Activated naive CD4-positive, alpha-beta T cell treated with Interleukin-2 at 50 U/mL for 16 hours (primary cell): ENCODE measurements around the gene WWOX.

Source experiments
- DNase-seq: peaks from one replicate; pipeline ENCODE4 v3.0.0-alpha.2; 2020

The WWOX gene

DNA sequence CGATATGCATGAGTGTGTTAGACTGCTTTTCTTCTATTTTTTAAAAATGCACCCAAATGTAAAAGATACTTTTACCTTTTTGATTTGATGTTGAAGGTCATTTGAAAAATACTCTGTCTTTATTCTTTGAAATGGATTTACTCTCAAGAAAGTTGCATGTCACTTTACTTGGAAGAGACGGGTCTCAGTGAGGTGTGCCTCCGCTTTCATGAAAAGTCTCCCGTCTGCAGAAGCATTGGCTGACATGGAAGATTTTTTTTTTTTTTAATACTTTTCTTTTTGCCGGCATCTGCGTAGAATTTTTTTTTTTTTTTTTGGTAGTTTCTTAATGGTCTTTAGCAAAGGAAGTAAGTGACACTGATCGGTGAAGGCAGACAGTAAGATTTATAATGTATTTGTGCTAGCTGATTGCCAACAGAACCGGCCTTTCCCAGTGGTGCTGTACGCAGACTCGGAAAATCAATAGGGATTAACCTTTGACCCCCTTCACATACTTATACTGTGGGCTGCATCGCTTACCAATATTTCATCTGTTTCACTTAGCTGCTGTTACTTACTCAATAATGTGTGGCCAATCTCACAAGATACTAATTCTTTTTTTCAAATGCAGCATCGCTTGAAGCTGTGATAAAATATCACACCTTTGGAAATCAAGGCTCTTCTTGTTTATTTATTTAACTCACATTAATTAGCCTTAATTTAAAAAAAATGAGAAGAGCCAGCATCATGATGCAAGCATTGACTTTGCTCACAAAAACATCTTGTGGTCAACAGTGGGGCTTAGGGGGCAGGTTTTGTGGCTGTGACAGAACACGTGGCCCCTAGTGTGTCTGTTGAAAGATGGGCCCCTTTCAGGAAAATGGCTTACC is 383.9 kb downstream of the WWOX start:
- no peak for DNase-seq

GRCh38 chr16:78484509-78485058 is 385.1 kb downstream of the WWOX start:
- DNase-seq = no peak

GRCh38 chr16:78485188-78485916 is 385.9 kb downstream of the WWOX start:
- no peak for DNase-seq

- no peak for DNase-seq
These were observed 386.4 kb downstream of the WWOX start for GRCh38 chr16:78485917-78486257.

DNA sequence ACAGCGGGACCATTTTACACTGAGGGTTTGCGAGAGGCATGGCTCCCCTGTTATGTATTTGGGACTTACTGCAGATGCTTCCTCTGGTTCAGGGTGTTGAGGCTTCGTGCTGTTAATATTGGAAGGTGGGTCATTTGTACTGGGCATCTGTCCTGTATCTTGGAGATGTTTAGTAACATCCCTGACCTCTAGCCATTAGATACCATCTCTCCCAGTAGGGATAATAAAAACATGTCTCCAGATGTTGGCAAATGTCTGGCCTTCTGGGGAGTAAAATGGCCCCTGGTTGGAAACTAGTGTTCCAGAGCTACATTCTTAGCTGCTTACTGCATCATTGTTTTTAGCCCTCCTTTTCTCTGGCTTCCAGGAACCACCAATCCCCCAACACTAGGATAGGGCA is 388.0 kb downstream of the WWOX start:
- no peak for DNase-seq

DNA sequence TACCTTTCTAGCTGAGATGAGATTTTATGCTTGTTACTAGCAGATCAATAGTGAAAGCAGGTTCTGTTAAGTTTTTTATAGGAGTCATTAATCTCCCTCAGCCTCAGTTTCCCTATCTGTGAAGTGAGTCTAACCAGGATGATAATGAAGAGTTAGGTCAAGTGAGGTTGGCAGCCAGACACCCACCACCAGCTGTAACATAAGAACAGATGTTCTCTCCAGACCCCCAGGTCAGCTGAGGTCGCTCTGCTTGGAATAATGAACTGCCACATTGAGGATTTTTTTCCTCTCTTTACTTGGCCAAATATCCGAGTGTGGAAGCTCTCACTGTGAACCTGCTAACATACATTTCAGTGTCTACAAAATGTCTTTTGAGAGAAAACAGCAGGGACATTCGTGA is 389.6 kb downstream of the WWOX start:
- no peak for DNase-seq

DNA sequence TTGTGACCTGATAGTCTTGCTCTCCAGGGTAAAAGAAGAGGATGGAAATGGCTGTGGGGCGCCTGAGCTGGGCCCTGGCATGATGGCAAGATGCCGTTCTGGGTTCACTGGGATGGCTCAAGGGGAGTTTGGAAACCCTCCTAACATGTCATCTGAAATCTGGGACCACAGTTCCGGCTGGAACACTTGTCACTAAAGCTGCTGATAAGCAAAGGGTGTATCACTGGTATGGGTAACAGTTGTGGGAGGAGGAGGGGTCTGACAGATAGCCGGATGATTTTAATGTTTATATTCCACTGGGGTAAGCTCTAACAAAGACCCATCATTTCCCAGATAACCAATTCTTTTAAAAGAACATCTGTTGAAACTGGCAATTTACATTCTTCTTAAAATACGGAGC is 390.2 kb downstream of the WWOX start:
- DNase-seq = no peak

GRCh38 chr16:78490431-78490830 is 391.0 kb downstream of the WWOX start:
- no peak for DNase-seq

DNA sequence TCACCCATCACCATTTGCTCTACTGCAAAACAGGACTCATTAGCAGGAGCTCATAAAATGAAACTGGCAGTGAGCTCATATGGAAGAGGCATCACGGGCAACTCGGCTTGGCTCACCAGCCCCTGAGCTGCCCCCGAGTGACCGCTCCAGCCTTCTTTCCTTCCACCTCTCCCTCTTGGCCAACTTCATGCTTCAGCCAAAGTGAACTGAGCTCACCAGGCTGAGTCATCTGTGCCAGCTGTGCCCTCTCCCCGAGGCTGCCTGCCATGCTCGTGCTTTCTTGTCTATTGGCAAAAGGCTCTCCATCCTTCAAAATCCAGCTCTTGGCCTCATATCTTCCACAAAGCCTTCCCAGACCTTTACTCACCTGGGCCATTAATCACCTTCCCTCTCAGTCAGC is 391.4 kb downstream of the WWOX start:
- DNase-seq = no peak

DNA sequence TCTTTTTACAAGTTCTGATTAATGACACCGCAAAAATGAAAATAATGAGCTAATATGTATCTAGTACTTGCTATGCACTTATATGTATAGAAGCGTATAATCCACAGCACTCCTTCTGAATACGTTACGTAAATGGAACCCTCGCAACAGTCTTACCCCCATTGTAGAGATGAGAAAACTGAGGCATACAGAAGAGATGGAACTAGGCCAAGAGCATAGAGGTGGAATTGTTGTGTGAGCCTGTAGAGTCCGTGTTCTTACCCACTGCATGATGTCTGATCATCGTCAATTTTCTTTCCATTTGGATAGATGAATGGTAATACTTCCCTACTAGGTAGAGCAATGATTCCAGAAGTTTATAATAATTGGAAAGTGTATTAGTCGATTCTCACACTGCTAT is 394.1 kb downstream of the WWOX start:
- DNase-seq = no peak

DNA sequence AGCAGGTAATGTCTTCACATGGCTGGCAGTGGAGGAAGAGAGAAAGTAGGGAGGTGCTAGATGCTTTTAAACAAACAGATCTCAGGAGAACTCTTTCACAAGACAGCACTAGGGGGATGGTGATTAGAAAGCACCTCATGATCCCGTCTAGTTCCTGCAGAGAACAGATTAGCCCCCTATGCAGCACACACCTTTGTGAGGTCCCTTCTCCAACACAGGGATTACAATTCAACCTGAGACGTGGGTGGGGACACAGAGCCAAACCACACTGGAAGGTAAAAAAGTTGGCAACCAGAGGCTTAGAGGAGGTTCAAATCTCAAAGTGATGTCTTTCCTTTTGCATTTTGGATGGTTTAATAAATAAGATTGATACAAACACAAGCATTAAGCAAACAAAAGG is 394.7 kb downstream of the WWOX start:
- DNase-seq = no peak

DNA sequence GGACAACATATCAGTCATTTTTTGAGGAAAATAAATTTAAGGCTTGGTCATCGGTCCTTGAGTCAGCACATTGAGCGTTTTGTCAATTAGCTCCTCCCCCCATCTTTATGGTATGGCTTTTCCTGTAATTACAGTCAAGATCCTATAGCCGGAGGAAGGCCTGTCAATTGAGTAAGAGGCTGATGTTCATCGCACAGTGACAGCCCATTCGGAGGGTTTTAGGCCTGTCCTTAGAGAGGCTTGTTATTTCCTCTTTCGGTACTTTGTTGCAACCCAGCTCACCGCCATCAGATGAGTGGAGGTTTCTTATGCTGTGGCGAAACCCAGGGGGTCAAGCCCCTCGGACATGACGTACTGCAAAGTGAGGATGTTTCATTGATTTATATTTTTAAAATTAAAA is 395.2 kb downstream of the WWOX start:
- DNase-seq = no peak

- no peak for DNase-seq
These were observed 396.7 kb downstream of the WWOX start for GRCh38 chr16:78496189-78496588.

DNA sequence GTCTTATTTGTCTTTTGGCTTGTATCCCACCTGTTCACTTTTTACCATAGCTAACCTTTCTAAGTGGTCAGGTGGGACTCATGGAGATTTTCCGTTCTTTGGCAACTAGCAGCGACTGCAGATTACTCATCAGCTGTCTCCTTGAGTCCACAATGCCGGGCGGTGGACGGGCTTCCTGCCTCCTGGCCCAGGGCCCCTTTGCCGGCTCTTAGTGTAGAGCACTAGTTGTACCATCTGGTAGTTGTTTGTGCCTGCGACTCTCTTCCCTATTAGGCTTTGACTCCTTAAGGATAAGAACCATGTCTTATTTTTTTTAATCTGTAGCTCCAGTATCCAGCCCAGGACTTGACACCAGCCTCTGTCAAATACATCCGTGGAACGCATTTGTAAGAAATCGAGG is 399.9 kb downstream of the WWOX start:
- no peak for DNase-seq

- DNase-seq = no peak
These were observed 401.3 kb downstream of the WWOX start for GRCh38 chr16:78500659-78501270.

- DNase-seq = no peak
These were observed 402.3 kb downstream of the WWOX start for GRCh38 chr16:78501744-78502143.

- no peak for DNase-seq
These were observed 403.4 kb downstream of the WWOX start for GRCh38 chr16:78502812-78503350.

GRCh38 chr16:78503602-78504001 is 404.1 kb downstream of the WWOX start:
- peak; percentile 28 for DNase-seq

DNA sequence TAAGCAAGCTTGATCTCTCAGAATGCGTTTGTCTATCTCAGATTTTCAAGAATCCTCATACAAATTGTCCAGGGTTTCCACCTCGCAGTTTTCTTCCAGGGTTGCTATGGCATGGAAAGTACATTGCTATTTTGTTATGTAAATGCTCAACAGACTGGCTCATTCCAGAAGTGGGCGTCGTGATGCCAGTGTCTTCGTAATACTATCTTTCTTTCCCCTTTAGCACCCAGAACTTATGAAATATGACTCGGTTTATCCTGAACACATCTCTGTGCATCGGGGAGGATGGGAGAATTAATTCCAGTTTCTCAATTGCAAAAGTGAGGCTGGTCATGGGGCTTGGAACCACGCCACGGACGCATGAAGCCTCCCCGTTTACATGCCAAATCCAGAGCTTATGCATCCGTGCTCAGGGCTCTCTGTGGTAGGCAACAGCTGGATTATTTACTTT is 405.0 kb downstream of the WWOX start:
- no peak for DNase-seq

DNA sequence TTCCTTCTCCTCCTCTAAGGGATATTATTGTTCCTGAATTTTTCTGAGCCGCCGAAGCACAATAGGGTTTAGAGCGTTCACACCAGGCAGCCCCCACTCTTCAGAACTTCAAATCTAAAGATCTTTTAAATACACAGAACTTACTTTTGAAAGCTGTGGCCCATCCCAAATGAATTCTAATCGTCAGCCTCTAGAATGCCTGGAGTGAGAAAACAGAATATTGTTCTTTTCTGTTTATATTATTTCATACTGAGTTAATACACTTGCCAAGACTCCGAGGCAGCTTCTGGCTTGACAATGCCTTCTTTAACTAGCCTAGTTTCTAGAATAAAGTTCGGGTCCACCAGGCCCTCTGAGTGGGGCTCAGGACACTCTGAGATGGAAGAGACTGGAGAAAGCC is 405.6 kb downstream of the WWOX start:
- DNase-seq = no peak

DNA sequence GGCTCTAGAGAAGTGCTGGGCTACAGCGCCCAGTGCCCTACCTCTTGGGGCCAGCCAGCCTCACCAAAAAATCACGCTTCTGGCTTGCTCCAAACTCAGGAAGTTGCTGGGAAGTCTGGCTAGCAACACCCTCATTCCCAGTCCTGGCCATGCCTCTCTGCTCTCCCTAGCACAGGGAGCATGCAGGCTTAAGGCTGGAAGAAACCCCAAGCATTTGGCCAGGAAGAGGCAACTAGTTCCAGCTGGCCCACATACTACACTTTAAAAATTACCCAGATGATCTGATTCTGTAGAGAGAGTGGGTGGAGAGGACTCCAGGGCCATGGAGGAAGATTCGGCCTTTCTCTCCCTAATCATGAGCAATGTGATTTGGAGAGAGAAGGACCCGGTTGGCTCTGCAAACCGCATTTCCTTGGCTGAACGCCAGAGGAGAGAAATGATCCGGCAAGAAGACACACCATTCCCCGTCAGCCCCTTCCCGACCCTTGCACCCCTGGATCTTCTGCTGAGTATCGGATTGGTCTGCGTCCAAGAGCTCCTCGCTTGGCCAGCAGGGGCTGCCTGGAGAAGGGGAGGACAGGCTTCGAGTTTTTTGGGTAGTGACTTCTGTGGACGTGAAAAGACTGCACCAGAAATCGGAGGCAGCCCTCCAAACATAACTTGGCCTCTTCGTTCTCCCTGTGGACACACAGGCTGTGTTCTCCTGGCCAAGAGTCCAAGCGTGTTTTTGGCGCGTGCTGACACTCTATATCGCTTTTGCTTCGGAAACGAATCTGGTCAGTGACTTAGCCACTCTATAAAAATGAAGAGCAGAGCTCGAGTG is 406.3 kb downstream of the WWOX start:
- no peak for DNase-seq
